HG02885 (cell line): ENCODE results near the gene LRRC28.

Experiments
- ATAC-seq: cut with Tn5 transposase; IDR thresholded peaks from one replicate; pipeline ENCODE4 v1.9.1; 2021; ENCODE audit warnings: mild to moderate bottlenecking; ENCODE audit not compliant: unreplicated experiment, poor library complexity

The LRRC28 gene

DNA sequence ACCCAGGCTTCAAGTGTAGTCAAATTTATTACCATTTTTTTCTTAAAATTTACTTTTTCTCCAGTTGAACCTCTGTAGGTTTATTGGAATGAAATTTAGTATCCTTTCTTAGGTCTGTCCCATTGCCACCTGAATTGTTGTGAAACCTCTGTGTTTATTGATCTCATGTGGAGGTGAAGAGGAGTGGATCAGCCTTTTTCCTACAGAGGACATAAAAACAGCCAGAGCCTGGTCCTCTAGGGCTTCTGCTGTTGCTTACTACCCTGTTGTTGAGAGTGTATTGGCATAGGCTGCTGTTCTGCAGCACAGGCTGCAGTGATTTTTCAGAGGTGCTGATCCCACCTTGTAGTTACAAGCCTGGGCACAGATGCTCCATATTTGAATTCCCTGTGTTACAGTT, 44.6 kb downstream of the LRRC28 start:
- ATAC-seq = no peak

GRCh38 chr15:99296386-99296785, 45.1 kb downstream of the LRRC28 start:
- no peak for ATAC-seq

GRCh38 chr15:99303907-99304306, 52.6 kb downstream of the LRRC28 start:
- no peak for ATAC-seq

- no peak for ATAC-seq
These were observed 54.7 kb downstream of the LRRC28 start for GRCh38 chr15:99305761-99306505.

GRCh38 chr15:99306694-99307338, 55.5 kb downstream of the LRRC28 start:
- no peak for ATAC-seq

DNA sequence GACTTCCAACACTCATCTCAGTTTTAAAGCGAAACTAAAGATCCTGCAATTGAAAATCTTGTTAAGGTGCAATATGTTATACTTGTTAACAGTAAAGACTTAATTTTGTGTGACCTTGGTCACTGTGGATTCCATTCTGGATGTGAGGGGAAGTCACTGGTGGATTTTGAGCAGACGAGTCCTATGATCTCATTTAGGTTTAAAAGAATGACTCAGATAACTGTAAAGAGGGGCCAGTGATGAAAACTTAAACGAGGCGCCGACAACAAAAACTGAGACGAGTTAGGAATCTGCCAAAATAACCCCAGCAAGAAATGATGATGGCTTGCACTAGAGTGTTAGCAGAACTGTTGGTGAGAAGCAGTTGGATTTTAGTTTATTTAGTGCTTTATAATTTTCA, 56.5 kb downstream of the LRRC28 start:
- no peak for ATAC-seq

DNA sequence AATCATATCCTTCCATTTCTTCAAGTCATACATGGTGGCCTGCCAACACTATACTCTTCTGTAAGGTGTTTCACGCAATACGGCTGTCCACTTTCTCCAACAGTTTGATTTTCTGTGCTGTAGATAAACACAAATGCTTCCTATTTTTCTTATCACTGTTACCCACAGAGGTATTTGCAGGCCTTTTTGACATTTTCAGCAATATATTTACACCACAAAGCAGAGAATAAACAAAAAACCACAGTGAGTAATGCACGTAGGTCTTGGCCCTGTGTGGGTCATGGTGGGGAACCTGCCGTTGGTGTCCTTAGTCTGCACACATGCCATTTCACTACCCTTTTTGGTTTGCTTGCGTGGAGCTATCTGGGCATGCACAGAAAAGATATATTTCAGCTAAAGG, 59.5 kb downstream of the LRRC28 start:
- ATAC-seq = no peak

DNA sequence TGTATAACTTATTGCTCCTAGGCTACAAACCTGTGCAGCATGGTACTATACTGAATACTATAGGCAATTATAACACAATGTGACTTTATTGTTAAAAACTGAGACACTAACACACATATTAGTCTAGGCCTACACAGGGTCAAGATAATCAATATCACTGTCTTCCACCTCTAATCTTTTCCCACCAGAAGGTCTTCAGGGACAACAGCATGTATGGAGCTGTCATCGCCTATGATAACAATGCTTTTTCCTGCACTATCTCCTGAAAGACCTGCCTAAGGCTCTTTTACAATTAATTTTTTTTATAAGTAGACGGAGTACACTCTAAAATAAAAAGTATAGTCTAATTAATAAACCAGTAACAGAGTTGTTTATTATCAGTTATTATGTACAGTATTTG, 60.9 kb downstream of the LRRC28 start:
- no peak for ATAC-seq

GRCh38 chr15:99312794-99313193, 61.5 kb downstream of the LRRC28 start:
- no peak for ATAC-seq

GRCh38 chr15:99315636-99316035, 64.4 kb downstream of the LRRC28 start:
- ATAC-seq = no peak

- ATAC-seq = no peak
These were observed 69.3 kb downstream of the LRRC28 start for GRCh38 chr15:99320374-99321215.

- ATAC-seq = no peak
These were observed 70.2 kb downstream of the LRRC28 start for GRCh38 chr15:99321468-99321867.

DNA sequence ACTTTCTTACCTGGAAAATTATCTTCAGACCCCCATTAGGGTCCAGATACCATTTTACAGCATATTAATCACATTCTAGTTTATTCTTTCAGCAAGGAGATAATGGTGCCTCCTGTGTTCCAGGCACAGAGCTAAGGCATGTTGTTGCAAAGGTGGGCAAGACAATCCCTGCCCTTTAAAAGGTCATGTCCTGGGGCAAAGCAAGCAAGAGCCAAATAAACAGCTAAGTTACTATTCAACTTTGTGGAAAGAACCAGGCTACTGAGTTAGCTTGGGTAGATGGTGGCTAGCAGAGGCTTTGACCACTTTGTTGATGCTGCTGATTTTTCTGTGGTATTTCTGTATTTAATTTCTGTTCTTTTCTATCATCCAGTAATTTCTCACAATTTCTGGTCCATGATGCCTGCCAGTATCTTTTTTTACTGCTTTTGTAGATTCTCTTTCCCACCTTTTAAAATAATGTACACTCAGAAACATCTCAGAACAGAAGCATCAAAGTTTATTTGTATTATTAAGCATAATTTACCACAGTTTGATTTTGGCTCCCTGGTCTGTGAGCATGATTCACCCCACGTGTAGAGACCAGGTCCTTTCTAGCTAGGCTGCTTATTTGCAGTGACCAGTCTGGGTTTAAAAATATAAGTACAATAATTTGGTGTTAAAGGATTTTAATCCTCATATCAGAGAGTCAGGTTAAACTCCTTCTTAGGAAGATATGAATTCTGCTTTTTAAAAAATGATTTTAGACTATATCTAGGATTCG, 71.5 kb downstream of the LRRC28 start:
- ATAC-seq = no peak

DNA sequence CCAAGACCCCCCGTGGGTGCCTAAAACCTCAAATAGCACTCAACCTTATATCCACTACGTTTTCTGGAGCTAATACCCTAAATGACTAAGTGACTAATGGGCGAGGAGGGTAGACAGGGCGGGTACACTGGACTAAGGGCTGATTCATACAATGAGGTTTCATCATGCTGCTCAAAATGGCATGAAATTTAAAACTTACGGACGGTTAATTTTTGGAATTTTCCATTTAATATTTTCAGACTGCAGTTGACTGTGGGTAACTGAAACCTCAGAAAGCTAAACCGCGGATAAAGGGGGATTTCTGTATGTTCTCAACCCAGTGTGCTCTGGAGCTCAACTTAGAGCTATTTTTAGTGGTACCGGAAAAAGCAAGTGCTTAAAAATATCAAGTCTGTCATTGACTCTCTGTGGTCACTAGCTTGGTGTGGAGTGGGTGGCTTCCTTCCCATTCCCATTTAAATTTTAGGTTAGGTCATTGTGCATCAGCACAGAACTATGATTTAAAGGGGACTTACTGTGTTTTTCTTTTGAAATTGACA, 72.9 kb downstream of the LRRC28 start:
- ATAC-seq = peak; percentile 81

DNA sequence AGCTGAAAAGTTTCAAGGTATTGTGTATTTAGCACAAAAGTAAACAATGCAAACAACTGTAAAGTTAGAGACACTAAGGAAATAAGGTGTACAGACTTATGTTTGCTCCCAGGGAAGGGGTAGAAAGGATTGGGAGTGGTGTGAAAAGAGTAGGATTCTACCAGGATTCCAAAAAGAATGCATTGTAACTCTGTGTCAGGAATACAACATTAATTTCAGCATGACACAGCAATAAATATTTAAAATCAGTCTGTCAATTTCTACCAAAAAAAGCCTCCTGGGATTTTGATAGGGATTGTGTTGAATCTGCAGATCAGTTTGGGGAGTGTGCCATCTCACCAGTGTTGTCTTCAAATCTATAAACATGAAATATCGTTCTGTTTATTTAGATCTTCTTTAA, 73.4 kb downstream of the LRRC28 start:
- ATAC-seq = no peak

GRCh38 chr15:99326235-99326634, 75.0 kb downstream of the LRRC28 start:
- no peak for ATAC-seq

DNA sequence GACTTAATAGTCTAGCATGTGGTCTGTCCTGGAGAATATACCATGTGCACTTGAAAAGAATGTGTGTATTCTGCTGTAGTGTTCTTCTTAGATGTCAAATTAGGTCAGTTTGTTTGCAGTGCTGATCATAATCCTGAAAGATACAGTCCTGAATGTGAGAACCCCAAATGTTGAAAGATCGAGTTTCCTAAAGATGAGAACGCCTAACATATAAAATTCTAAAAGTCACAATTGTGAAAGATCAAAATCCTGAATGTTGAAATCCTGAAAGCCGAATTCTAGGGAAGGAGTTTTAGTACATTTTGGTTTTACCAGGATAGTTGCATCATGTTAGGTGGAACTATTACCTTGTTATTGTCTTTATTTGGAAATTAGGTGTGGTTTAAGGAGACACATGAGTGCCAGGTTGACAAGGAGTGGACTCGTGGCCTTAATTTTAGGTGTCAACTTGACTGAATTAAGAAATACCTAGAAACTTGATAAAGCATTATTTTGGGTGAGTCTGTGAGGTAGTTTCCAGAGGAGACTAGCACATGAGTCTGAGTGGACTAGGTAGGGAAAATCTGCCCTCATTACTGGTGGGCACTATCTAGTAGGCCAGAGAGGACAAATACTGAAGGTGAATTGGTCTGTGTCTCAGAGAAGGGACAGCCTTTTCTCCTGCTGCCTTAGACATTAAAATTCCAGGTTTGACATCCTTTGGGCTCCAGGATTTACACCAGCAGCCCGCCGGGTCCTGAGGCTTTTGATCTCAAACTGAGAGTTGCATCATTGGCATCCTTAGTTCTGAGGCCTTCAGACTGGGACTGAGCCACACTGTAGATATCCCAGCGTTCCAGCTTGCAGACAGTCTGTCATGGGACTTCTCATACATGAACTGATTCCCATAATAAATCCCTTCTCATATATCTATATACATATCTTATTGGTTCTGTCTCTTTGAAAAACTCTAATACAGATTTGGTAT, 77.1 kb downstream of the LRRC28 start:
- no peak for ATAC-seq

DNA sequence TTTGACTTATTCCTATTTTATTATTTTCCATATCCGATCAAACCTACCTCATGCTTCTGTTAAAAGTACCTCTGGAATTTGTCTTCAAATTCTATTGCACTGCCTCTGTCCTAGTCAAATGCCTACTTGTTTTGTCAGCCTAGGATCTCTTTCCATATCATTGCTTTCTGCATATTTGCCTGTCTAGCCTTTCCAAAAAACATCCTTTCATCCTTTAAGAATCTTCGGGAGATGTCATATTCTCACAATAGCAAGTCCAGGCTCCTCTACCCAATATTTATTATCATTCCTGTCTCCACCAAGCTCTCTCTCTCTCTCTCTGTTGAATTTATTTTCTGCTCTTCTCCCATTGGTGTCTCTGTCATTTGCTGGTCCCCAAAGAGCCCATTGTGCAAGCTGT, 80.1 kb downstream of the LRRC28 start:
- ATAC-seq = no peak

GRCh38 chr15:99333413-99333812, 82.1 kb downstream of the LRRC28 start:
- ATAC-seq = no peak
